ENCODE data around the gene C8B.

C8B gene

GRCh38 chr1:56897150-56898004 lies 68.4 kb downstream of the C8B start:
- peak; percentile 4 for DNase-seq

- no peak for DNase-seq
Observed at GRCh38 chr1:56894014-56894413, 71.8 kb downstream of the C8B start.

- no peak for DNase-seq
Observed at GRCh38 chr1:56890229-56890628, 75.6 kb downstream of the C8B start.

GRCh38 chr1:56881417-56881816 lies 84.4 kb downstream of the C8B start:
- no peak for DNase-seq

- no peak for DNase-seq
Observed at GRCh38 chr1:56880774-56881173, 85.0 kb downstream of the C8B start.

Data from fibroblast of skin of back (primary cell).